Measurements from ENCODE around the gene WEE1.

Gene WEE1

GRCh38 chr11:9625162-9625561, 51.7 kb downstream of the WEE1 start:
- DNase-seq: no peak

- DNase-seq: no peak
Observed at GRCh38 chr11:9625728-9626127, 52.3 kb downstream of the WEE1 start.

GRCh38 chr11:9626496-9627394, 53.3 kb downstream of the WEE1 start:
- DNase-seq: no peak

- DNase-seq: no peak
Observed at GRCh38 chr11:9629064-9629463, 55.6 kb downstream of the WEE1 start.

GRCh38 chr11:9633679-9634078, 60.2 kb downstream of the WEE1 start:
- DNase-seq: no peak

- DNase-seq: no peak
Observed at GRCh38 chr11:9636691-9637090, 63.2 kb downstream of the WEE1 start.

GRCh38 chr11:9639099-9639498, 65.6 kb downstream of the WEE1 start:
- no peak for DNase-seq
